ENCODE results near the gene LOXL3.

Gene LOXL3

DNA sequence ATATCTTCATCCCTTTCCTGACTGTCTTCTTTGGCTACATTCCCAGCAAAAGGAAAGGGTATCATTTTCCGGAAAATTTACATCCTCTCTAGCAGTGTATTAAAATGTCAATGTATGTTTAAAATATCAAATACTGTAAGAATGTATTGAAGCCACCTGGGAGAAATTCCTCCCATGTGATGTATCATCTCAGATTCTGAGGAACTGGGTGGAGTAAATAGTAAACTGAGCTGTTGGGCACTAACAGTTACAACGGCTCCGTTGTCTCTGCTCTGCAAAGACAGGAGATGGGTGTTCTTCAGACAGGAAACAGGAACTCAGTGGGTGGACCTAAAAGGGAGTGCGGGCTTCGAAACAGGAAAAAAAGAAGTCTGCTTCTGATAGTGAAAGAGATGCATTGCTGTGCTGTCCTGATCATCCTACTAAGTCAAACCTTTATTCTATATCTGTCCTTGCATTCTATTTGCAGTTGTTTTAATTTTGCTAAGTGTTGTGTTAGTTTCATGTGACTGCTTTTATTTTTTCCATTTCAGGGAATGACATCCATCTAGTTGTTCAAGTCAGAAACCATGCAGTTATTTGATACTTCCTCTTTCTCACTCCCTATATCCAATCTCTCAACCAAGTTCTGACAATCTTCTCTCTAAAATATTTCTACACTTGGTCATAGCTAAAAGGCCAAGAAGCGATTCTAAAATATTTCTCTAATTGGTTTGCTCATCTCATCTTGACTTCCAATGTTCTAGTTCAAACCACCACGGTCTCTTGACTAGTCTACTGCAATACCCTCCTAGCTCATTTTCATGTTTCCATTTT, 20.2 kb upstream of the LOXL3 start:
- DNase-seq (ENCODE audit: insufficient read length, low spot score) (no peak), FAIRE-seq (no peak)
- TF ChIP-seq, protein P1, sequence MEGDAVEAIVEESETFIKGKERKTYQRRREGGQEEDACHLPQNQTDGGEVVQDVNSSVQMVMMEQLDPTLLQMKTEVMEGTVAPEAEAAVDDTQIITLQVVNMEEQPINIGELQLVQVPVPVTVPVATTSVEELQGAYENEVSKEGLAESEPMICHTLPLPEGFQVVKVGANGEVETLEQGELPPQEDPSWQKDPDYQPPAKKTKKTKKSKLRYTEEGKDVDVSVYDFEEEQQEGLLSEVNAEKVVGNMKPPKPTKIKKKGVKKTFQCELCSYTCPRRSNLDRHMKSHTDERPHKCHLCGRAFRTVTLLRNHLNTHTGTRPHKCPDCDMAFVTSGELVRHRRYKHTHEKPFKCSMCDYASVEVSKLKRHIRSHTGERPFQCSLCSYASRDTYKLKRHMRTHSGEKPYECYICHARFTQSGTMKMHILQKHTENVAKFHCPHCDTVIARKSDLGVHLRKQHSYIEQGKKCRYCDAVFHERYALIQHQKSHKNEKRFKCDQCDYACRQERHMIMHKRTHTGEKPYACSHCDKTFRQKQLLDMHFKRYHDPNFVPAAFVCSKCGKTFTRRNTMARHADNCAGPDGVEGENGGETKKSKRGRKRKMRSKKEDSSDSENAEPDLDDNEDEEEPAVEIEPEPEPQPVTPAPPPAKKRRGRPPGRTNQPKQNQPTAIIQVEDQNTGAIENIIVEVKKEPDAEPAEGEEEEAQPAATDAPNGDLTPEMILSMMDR (IDR thresholded peaks at IDR 0.05; ENCODE audit: insufficient read depth, missing control alignments): no peak

DNA sequence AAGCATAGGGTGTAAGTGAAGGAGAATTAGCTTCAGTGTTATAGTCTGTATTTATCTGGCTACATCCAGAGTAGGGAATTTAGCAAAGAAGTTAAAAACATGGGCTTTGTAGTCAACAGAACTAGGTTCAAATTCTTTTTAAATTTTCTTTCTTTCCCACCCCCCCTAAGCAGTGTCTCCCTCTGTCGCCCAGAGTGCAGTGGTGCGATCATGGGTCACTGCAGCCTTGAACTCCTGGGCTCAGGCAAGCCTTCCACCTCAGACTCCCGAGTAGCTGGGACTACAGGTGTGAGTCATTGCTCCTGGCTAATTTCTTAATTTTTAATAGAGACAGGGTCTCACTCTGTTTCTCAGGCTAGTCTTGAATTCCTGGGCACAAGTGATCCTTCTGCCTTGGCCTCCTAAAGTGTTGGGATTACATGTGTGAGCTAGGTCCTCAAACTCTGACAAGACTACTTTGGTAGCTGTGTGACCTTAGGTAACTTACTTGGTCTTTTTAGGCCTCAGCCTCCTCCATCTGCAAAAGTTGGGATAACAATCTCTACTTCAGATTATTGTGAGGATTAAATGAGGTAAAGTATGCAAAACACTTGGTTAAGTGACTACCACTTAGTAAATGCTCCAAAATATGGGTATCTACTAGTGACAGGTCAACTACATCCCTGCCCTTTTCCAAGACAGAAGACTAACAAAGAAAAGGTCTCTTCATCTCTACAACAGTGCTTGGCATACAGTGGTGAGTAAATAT, 18.6 kb upstream of the LOXL3 start:
- TF ChIP-seq, protein P1 (IDR thresholded peaks at IDR 0.05; ENCODE audit: insufficient read depth, missing control alignments): no peak
- DNase-seq (ENCODE audit: insufficient read length, low spot score): no peak
- FAIRE-seq: no peak

DNA sequence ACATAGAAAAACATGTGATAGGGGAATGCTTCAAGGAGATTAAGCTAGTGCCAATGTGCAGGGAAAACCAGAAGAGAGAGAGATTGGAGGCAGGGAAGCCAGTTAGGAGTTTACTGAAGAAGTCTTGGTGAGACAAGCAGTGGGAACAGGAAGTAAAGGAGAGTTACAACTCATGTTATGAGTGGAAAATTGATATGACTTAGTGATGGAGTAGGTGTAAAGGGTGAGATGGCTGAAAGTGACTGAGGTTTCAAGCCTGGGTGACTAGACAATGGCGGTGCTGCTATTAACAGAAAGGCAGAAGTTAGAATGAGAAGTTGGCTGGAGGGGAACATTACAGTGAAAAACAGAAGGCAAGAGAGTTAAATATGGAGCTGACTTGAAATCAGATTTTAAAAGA, 17.3 kb upstream of the LOXL3 start:
- no peak for FAIRE-seq
- TF ChIP-seq, protein P1 (IDR thresholded peaks at IDR 0.05; ENCODE audit: insufficient read depth, missing control alignments): no peak

DNA sequence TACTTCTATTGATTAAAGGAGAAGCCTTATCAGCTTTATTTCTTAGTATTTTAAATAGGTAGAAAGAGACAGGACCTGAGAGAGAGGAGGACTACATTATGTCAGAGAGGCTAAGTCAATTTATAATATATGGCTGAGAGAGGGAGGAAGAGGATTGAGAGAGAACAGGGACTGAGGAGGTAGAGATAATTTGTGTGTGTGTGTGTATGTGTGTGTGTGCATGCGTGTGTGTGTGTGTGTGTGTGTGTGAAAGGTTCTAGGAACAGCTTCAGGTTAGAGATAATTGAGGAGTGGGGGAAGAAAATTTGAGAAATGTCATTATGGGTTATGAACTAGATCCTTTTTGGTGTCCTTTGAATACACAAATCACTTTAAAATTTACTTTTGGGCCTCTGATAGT, 15.9 kb upstream of the LOXL3 start:
- DNase-seq (ENCODE audit: insufficient read length, low spot score) (no peak), FAIRE-seq (no peak)
- TF ChIP-seq, protein P1 (IDR thresholded peaks at IDR 0.05; ENCODE audit: insufficient read depth, missing control alignments): no peak

More for the DNA sequence above, 17.3 kb upstream of the LOXL3 start:
- no peak for DNase-seq (ENCODE audit: insufficient read length, low spot score)

DNA sequence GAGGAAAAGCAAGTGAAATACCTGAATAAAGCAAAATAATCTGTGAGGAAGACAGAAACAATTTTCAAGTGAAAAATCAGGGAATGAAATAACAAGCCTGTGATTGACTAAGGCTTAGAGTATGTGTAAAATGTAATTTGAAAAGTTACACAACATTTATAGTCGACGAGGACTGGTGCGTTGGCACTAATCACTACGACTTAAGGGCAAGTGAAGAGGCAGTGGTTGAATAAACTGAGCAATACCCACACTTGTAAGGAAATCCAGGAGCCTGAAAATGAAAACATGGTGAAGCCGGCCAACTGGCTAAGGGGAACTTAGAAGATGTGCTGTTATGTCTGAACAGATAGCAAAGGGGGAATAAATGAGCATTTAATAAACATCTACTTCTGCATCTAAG, 14.1 kb upstream of the LOXL3 start:
- DNase-seq (ENCODE audit: insufficient read length, low spot score) (no peak), FAIRE-seq (no peak)
- TF ChIP-seq, protein P1 (IDR thresholded peaks at IDR 0.05; ENCODE audit: insufficient read depth, missing control alignments): no peak

DNA sequence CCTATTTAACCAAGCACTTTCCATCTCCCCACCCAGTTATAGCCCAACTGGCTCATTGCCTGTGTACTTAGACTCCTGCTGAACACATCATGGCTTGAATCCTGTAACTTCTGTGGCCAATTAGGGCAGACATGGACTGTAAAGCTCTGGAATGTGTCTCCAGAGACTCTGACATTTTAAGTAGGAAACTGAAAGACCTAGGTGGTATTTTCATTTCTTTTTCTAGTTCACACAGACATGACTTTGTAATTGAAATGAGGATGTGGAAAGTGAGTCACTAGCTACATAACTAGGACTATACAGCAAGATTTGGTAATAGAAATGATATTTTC, 13.0 kb upstream of the LOXL3 start:
- TF ChIP-seq, protein P1 (IDR thresholded peaks at IDR 0.05; ENCODE audit: insufficient read depth, missing control alignments): no peak
- DNase-seq (ENCODE audit: insufficient read length, low spot score): no peak
- FAIRE-seq: no peak
